ENCODE results near the gene CASP6.
"Not testable (repeated sequence)": the region's sequence is repeated elsewhere in the genome, so short reads cannot be mapped to it uniquely, and the experiment has no call there.

Gene CASP6

GRCh38 chr4:109718759-109719158 lies 15.5 kb upstream of the CASP6 start:
- no peak for DNase-seq

GRCh38 chr4:109713500-109713899 lies 10.3 kb upstream of the CASP6 start:
- no peak for DNase-seq

GRCh38 chr4:109708990-109709389 lies 5.7 kb upstream of the CASP6 start:
- DNase-seq = no peak

GRCh38 chr4:109708435-109708834 lies 5.2 kb upstream of the CASP6 start:
- DNase-seq = no peak

GRCh38 chr4:109703664-109704361 lies 568 bp upstream of the CASP6 start:
- DNase-seq = no peak

GRCh38 chr4:109701566-109702410 lies 1.5 kb downstream of the CASP6 start:
- no peak for DNase-seq

GRCh38 chr4:109699553-109700225 lies 3.6 kb downstream of the CASP6 start:
- no peak for DNase-seq

- DNase-seq = no peak
These were observed 4.6 kb downstream of the CASP6 start for GRCh38 chr4:109698656-109699055.

GRCh38 chr4:109691411-109691920 lies 11.8 kb downstream of the CASP6 start:
- DNase-seq = no peak

- DNase-seq = no peak
These were observed 12.4 kb downstream of the CASP6 start for GRCh38 chr4:109690690-109691410.

GRCh38 chr4:109684727-109685126 lies 18.5 kb downstream of the CASP6 start:
- DNase-seq = no peak

- DNase-seq = no peak
These were observed 19.5 kb downstream of the CASP6 start for GRCh38 chr4:109683621-109684253.

GRCh38 chr4:109682875-109683274 lies 20.4 kb downstream of the CASP6 start:
- DNase-seq = no peak

- not testable (repeated sequence) for DNase-seq
These were observed 24.3 kb downstream of the CASP6 start for GRCh38 chr4:109678925-109679324.

- DNase-seq = not testable (repeated sequence)
These were observed 24.8 kb downstream of the CASP6 start for GRCh38 chr4:109678472-109678871.

- DNase-seq = no peak
These were observed 26.4 kb downstream of the CASP6 start for GRCh38 chr4:109676886-109677285.

- DNase-seq = no peak
These were observed 27.4 kb downstream of the CASP6 start for GRCh38 chr4:109675843-109676242.

- DNase-seq = no peak
These were observed 28.1 kb downstream of the CASP6 start for GRCh38 chr4:109675181-109675580.

GRCh38 chr4:109673303-109673702 lies 29.9 kb downstream of the CASP6 start:
- DNase-seq = no peak

GRCh38 chr4:109672169-109672930 lies 30.9 kb downstream of the CASP6 start:
- no peak for DNase-seq

- no peak for DNase-seq
These were observed 31.9 kb downstream of the CASP6 start for GRCh38 chr4:109671350-109671749.

Measured in NCI-H1417 treated with DMSO at 0.1 percent for 48 hours (cell line).